ENCODE results near the gene PPP1R7. TPM values are rescaled to one million over a fixed set of nuclear protein-coding genes. Genes with fewer than 3 reads are reported as not detected.
"Not testable (repeated sequence)": the region's sequence is repeated elsewhere in the genome, so short reads cannot be mapped to it uniquely, and the experiment has no call there.

Gene PPP1R7
- 10 to 100 TPM; 80.2 to 90.8 (median 80.6) TPM for polyA plus RNA-seq (ENCODE audit: insufficient read length in 4 of 4)

- DNase-seq (ENCODE audit: low read depth in 4 of 4, low spot score in 2 of 4): peak; percentile 81 to 90 (median 82)
Observed at GRCh38 chr2:241149925-241150659, at the start of gene PPP1R7. PPP1R7 (plus strand) TSS chr2:241150467; CDS start chr2:241150496, 29 bp downstream.

- peak; percentile 59 to 77 (median 73) for DNase-seq (ENCODE audit: low read depth in 4 of 4, low spot score in 2 of 4)
Observed at GRCh38 chr2:241102239-241102803, 47.9 kb upstream of the PPP1R7 start, which contains the start of gene MTERF4. MTERF4 (minus strand) TSS chr2:241102287; CDS start chr2:241102273, 14 bp downstream.

GRCh38 chr2:241103176-241103595 is 47.1 kb upstream of the PPP1R7 start:
- DNase-seq (ENCODE audit: low read depth in 4 of 4, low spot score in 2 of 4): no peak

GRCh38 chr2:241104611-241105010 is 45.7 kb upstream of the PPP1R7 start:
- DNase-seq (ENCODE audit: low read depth in 4 of 4, low spot score in 2 of 4): not testable (repeated sequence)

GRCh38 chr2:241105641-241106040 is 44.6 kb upstream of the PPP1R7 start:
- DNase-seq (ENCODE audit: low read depth in 4 of 4, low spot score in 2 of 4): no peak

GRCh38 chr2:241107031-241107783 is 43.1 kb upstream of the PPP1R7 start:
- DNase-seq (ENCODE audit: low read depth in 4 of 4, low spot score in 2 of 4): no peak

GRCh38 chr2:241108271-241109209 is 41.7 kb upstream of the PPP1R7 start:
- no peak for DNase-seq (ENCODE audit: low read depth in 4 of 4, low spot score in 2 of 4)

- DNase-seq (ENCODE audit: low read depth in 4 of 4, low spot score in 2 of 4): no peak
Observed at GRCh38 chr2:241109210-241110088, 40.8 kb upstream of the PPP1R7 start.

GRCh38 chr2:241110089-241110606 is 40.1 kb upstream of the PPP1R7 start:
- no peak for DNase-seq (ENCODE audit: low read depth in 4 of 4, low spot score in 2 of 4)

- no peak for DNase-seq (ENCODE audit: low read depth in 4 of 4, low spot score in 2 of 4)
Observed at GRCh38 chr2:241110607-241111439, 39.4 kb upstream of the PPP1R7 start.

GRCh38 chr2:241111440-241111805 is 38.8 kb upstream of the PPP1R7 start:
- no peak for DNase-seq (ENCODE audit: low read depth in 4 of 4, low spot score in 2 of 4)

GRCh38 chr2:241112046-241112445 is 38.2 kb upstream of the PPP1R7 start:
- no peak for DNase-seq (ENCODE audit: low read depth in 4 of 4, low spot score in 2 of 4)

- DNase-seq (ENCODE audit: low read depth in 4 of 4, low spot score in 2 of 4): no peak
Observed at GRCh38 chr2:241112592-241112991, 37.7 kb upstream of the PPP1R7 start.

- no peak for DNase-seq (ENCODE audit: low read depth in 4 of 4, low spot score in 2 of 4)
Observed at GRCh38 chr2:241114836-241115235, 35.4 kb upstream of the PPP1R7 start.

GRCh38 chr2:241115361-241115760 is 34.9 kb upstream of the PPP1R7 start:
- no peak for DNase-seq (ENCODE audit: low read depth in 4 of 4, low spot score in 2 of 4)

- DNase-seq (ENCODE audit: low read depth in 4 of 4, low spot score in 2 of 4): no peak
Observed at GRCh38 chr2:241116606-241117560, 33.4 kb upstream of the PPP1R7 start.
